Chondrocyte (in vitro differentiated cells): ENCODE measurements around the gene PRRC2A. TPM values are rescaled to one million over a fixed set of nuclear protein-coding genes. Genes with fewer than 3 reads are reported as not detected.
A peak's percentile ranks its signal among the peaks of the same experiment; 100 is the strongest.

Experiments
- DNase-seq: peaks from one replicate; pipeline ENCODE4 v3.0.0; 2021; ENCODE audit warnings: mixed read lengths, low spot score
- H3K27ac Mint-ChIP-seq: one replicate; pipeline ENCODE4 v1.8.0; 2021; ENCODE audit warnings: mild to moderate bottlenecking, moderate library complexity, mixed read lengths; ENCODE audit not compliant: unreplicated experiment
- H3K27me3 Mint-ChIP-seq: 2 replicates; pipeline ENCODE4 v1.8.0; 2021; ENCODE audit warnings: low read depth, mixed read lengths
- H3K36me3 Mint-ChIP-seq: 2 replicates; pipeline ENCODE4 v1.8.0; 2021; ENCODE audit warnings: low read depth, mixed read lengths
- H3K4me1 Mint-ChIP-seq: 2 replicates; pipeline ENCODE4 v1.8.0; 2021; ENCODE audit warnings: low read depth, mild to moderate bottlenecking, mixed read lengths
- H3K4me3 Mint-ChIP-seq: one replicate; pipeline ENCODE4 v1.8.0; 2021; ENCODE audit warnings: mild to moderate bottlenecking, moderate library complexity, mixed read lengths; ENCODE audit not compliant: unreplicated experiment
- H3K9me3 Mint-ChIP-seq: 2 replicates; pipeline ENCODE4 v1.8.0; 2021; ENCODE audit warnings: low read depth, mixed read lengths
- total RNA-seq: library from RNA; stranded (reverse); gene quantifications from 3 replicates; pipeline ENCODE4 v1.2.1, GENCODE V29; 2021
- TF ChIP-seq, protein P1 (sequence below): fragments of 200-600 bp; sonication (generic); IDR thresholded peaks from 2 replicates; pipeline ENCODE4 v1.5.0; 2021; ENCODE audit warnings: antibody characterized with exemption, mild to moderate bottlenecking, moderate library complexity

Gene PRRC2A
- total RNA-seq, 1 donor from 2014 or later = 156 TPM

- H3K9me3 Mint-ChIP-seq = no peaks in the 10 kb centered on the region
- no peak overlapping the region for H3K27ac Mint-ChIP-seq
- peaks cover 16% of the 10 kb centered on the region for H3K4me1 Mint-ChIP-seq
- TF ChIP-seq, protein P1, sequence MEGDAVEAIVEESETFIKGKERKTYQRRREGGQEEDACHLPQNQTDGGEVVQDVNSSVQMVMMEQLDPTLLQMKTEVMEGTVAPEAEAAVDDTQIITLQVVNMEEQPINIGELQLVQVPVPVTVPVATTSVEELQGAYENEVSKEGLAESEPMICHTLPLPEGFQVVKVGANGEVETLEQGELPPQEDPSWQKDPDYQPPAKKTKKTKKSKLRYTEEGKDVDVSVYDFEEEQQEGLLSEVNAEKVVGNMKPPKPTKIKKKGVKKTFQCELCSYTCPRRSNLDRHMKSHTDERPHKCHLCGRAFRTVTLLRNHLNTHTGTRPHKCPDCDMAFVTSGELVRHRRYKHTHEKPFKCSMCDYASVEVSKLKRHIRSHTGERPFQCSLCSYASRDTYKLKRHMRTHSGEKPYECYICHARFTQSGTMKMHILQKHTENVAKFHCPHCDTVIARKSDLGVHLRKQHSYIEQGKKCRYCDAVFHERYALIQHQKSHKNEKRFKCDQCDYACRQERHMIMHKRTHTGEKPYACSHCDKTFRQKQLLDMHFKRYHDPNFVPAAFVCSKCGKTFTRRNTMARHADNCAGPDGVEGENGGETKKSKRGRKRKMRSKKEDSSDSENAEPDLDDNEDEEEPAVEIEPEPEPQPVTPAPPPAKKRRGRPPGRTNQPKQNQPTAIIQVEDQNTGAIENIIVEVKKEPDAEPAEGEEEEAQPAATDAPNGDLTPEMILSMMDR = no peak
- no peaks in the 10 kb centered on the region for H3K27me3 Mint-ChIP-seq
- H3K4me3 Mint-ChIP-seq = no peak overlapping the region
- no peaks in the 10 kb centered on the region for H3K36me3 Mint-ChIP-seq
- no peak for DNase-seq
Observed at GRCh38 chr6:31578184-31579118, 42.1 kb upstream of the PRRC2A start.

- H3K9me3 Mint-ChIP-seq = no peaks in the 10 kb centered on the region
- no peak for DNase-seq
- peaks cover 16% of the 10 kb centered on the region for H3K4me1 Mint-ChIP-seq
- H3K27me3 Mint-ChIP-seq = no peaks in the 10 kb centered on the region
- H3K27ac Mint-ChIP-seq = no peak overlapping the region
- TF ChIP-seq, protein P1 = no peak
- no peak overlapping the region for H3K4me3 Mint-ChIP-seq
- no peaks in the 10 kb centered on the region for H3K36me3 Mint-ChIP-seq
Observed at GRCh38 chr6:31579119-31579505, 41.4 kb upstream of the PRRC2A start.

DNA sequence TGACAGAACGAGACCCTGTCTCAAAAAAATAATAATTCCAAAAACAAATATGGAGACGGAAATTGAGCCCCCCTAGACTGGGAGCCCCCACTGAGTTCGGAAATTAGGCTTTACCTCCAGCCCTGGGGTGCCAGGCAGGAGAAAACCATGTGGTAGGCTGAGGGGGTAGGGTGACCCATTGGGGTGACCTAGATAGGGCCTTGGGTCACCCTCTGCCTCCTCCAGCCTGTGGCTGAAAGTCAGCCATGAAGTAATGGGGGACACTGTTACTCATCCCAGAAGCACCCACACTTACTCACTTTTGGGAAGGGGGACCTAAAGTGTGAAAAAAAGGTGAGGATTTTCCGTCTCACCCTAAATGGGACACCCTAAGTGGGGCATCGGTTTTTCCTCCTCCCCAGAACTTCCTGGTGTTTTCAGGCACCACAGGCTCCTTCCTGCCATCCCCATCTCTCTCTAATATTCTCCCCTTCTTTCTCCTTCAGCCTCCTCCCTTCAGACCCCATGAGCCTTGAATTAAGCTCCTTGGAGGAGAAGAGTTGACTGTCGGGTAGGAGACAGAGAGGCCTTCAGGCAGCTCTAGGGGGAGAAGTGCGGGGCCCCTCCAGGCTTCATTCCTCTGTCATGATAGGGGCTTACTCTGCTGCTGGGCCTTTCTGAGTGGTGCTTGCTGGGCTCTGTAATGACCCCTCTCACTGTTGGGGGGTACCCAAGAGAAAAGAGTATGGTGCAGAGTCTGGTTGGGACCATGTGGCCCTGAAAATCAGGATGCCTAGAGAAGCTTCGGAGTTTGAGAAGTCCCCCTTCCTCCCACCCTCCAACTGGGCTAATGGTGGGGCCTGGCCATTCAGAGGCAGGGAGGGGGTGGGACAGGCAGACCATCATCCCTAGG lies 40.7 kb upstream of the PRRC2A start:
- no peaks in the 10 kb centered on the region for H3K27me3 Mint-ChIP-seq
- H3K36me3 Mint-ChIP-seq = no peaks in the 10 kb centered on the region
- no peak for DNase-seq
- H3K27ac Mint-ChIP-seq = peak overlapping the region; percentile 49
- TF ChIP-seq, protein P1 = no peak
- no peaks in the 10 kb centered on the region for H3K9me3 Mint-ChIP-seq
- peaks cover 16% of the 10 kb centered on the region for H3K4me1 Mint-ChIP-seq
- peak overlapping the region; percentile 97 for H3K4me3 Mint-ChIP-seq

DNA sequence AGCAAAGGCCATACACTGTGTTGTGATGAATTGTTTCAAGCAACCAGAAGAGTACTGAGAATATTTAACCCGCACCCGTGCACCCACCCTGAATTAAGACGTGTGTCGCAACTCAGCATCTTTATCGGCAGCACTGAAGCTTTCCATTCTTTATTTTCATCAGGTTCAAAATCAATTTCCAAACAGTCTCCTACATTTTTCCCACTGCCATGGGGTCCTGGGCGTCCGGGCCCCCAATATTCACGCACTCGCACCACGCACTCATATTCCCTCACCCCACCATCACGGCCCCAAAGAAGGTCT lies 40.1 kb upstream of the PRRC2A start:
- H3K27me3 Mint-ChIP-seq = no peaks in the 10 kb centered on the region
- no peaks in the 10 kb centered on the region for H3K36me3 Mint-ChIP-seq
- TF ChIP-seq, protein P1 = no peak
- no peaks in the 10 kb centered on the region for H3K9me3 Mint-ChIP-seq
- H3K4me1 Mint-ChIP-seq = peaks cover 16% of the 10 kb centered on the region
- peak overlapping the region; percentile 49 for H3K27ac Mint-ChIP-seq
- no peak for DNase-seq
- peak overlapping the region; percentile 97 for H3K4me3 Mint-ChIP-seq

DNA sequence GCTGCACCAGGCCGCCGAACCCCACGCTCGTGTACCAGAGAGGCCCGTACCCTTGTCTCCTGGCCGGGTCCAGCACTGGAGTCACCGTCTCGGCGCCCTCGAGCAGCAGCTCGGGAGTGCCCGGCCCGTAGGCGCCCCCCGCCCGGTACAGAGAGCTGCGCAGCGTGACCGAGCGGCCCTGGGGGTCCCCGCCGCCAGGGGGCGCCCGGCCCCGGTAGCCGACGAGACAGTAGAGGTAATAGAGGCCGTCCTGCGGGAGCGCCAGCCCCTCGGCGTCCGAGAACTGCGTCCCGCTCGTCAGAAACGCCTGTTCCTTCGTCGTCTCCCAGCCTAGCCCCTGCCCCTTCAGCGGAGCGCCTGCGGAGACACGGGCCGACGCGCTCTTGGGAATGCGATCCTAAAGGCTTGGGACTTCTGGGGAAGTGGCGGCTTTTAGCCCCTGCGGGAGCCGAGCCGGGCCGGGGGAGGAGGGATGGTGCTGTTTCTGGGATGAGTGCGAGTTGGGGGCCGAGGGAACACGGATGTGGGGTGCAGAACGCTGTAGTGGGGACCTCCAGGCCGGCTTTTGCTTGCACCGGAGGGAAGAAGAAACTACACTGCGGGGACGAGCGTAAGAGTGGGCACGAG lies 39.6 kb upstream of the PRRC2A start:
- H3K9me3 Mint-ChIP-seq = no peaks in the 10 kb centered on the region
- H3K4me3 Mint-ChIP-seq = peak overlapping the region; percentile 97
- H3K4me1 Mint-ChIP-seq = peaks cover 16% of the 10 kb centered on the region
- H3K27ac Mint-ChIP-seq = peak overlapping the region; percentile 58
- no peaks in the 10 kb centered on the region for H3K36me3 Mint-ChIP-seq
- no peak for DNase-seq
- no peaks in the 10 kb centered on the region for H3K27me3 Mint-ChIP-seq
- TF ChIP-seq, protein P1 = peak; percentile 100
